ENCODE measurements around the gene ATG101. TPM values are rescaled to one million over a fixed set of nuclear protein-coding genes. Genes with fewer than 3 reads are reported as not detected.

The ATG101 gene
- total and polyA plus RNA-seq, 2 of the 8 experiments (the other 6 are each of a cell fraction or from before 2014, with no cell fraction given) = 49.8 to 55.9 TPM

- Histone ChIP-seq H2BK120ac (replicated peaks; ENCODE audit: low read depth, low read length) (no peak overlapping the region), H3K4me2 (ENCODE audit: insufficient read depth in 1 of 2, low read depth in 2 of 2, low read length in 2 of 2) (no peak overlapping the region), H3K9me3 (ENCODE audit: insufficient read depth in 2 of 2, low read depth in 1 of 2, low read length in 1 of 2) (no peaks in the 10 kb centered on the region), H3K4ac (replicated peaks; ENCODE audit: insufficient read length, low read depth, low read length) (no peak overlapping the region), H3K4me3 (ENCODE audit: extremely low read depth in 1 of 4, insufficient read depth in 2 of 4, low read depth in 3 of 4, low read length in 4 of 4) (no peak overlapping the region), H3K9ac (replicated peaks in 1 of 4; ENCODE audit: extremely low read depth in 1 of 4, low read depth in 3 of 4, low read length in 3 of 4) (no peak overlapping the region), H2BK5ac (ENCODE audit: low read depth, low read length) (no peak overlapping the region), H3K27ac (ENCODE audit: low read depth, low read length) (no peak overlapping the region), H2BK15ac (ENCODE audit: low read length) (no peak overlapping the region), H3K14ac (ENCODE audit: insufficient read length) (no peak overlapping the region), H2AK5ac (ENCODE audit: low read depth, low read length) (no peak overlapping the region), H3K23me2 (ENCODE audit: low read depth, low read length) (no peaks in the 10 kb centered on the region), H3K4me1 (replicated peaks in 1 of 4; ENCODE audit: control insufficient read depth in 3 of 4, insufficient read depth in 4 of 4, low read length in 3 of 4) (no peaks in the 10 kb centered on the region), H3K36me3 (ENCODE audit: control insufficient read depth in 2 of 4, insufficient read depth in 4 of 4, low read length in 3 of 4) (no peaks in the 10 kb centered on the region), H3K79me2 (ENCODE audit: control insufficient read depth in 1 of 2, insufficient read depth in 2 of 2, low read length in 2 of 2) (no peaks in the 10 kb centered on the region), H2BK12ac (ENCODE audit: low read depth, low read length) (no peak overlapping the region), H4K91ac (replicated peaks; ENCODE audit: insufficient read length, low read length) (no peak overlapping the region), H3K79me1 (ENCODE audit: low read depth, low read length) (no peaks in the 10 kb centered on the region), H4K20me1 (replicated peaks in 1 of 2; ENCODE audit: control insufficient read depth in 1 of 2, insufficient read depth in 2 of 2, low read length in 2 of 2) (no peaks in the 10 kb centered on the region), H4K8ac (ENCODE audit: extremely low read depth, insufficient read depth, low read length) (no peak overlapping the region), H4K5ac (ENCODE audit: insufficient read length, low read depth, low read length) (no peak overlapping the region), H3K56ac (replicated peaks; ENCODE audit: insufficient read length, low read depth, low read length) (no peak overlapping the region), H3K27me3 (replicated peaks in 1 of 4; ENCODE audit: control insufficient read depth in 3 of 4, extremely low read depth in 1 of 4, insufficient read depth in 3 of 4, low read length in 3 of 4) (no peaks in the 10 kb centered on the region), H3K23ac (ENCODE audit: insufficient read length) (no peak overlapping the region), H3K18ac (ENCODE audit: extremely low read depth, low read length) (no peak overlapping the region), H2AFZ (ENCODE audit: low read length) (no peak overlapping the region), H2BK20ac (ENCODE audit: low read length) (no peak overlapping the region)
- ChIA-PET POLR2A (ENCODE audit: partially characterized antibody) (no interaction called here), CTCF (ENCODE audit: partially characterized antibody) (interaction anchor here (0.6 to 0.7 kb wide), 2 partner anchors 13 to 37 kb away, joined by 3 read pairs; no protein-coding TSS in a partner anchor)
- WGBS, 2 experiments (ENCODE audit: extremely low coverage in 1 of 2, insufficient coverage in 1 of 2, insufficient read length in 1 of 2, insufficient replicate concordance in 2 of 2, low coverage in 1 of 2, low lambda C conversion rate in 2 of 2, missing lambda C conversion rate in 1 of 2) = 91% methylated on average over 15 of the region's 15 CpGs; no CpG with 5 or more reads in 1 of the 2 experiments
- DNase-seq (ENCODE audit: low read depth in 1 of 2, low spot score in 2 of 2) (no peak), FAIRE-seq (no peak)
- TF ChIP-seq JUN (IDR thresholded peaks at IDR 0.05; ENCODE audit: low read depth, low read length) = no peak
These were observed 26.7 kb downstream of the ATG101 start for GRCh38 chr12:52096332-52097044.

Data from H1 (cell line).